ENCODE measurements around the gene PARP16. TPM values are rescaled to one million over a fixed set of nuclear protein-coding genes. Genes with fewer than 3 reads are reported as not detected.

PARP16 gene
- polyA plus RNA-seq, 2 of the 4 experiments (the other 2 are of a cell fraction) = 7.5 to 9.8 TPM

DNA sequence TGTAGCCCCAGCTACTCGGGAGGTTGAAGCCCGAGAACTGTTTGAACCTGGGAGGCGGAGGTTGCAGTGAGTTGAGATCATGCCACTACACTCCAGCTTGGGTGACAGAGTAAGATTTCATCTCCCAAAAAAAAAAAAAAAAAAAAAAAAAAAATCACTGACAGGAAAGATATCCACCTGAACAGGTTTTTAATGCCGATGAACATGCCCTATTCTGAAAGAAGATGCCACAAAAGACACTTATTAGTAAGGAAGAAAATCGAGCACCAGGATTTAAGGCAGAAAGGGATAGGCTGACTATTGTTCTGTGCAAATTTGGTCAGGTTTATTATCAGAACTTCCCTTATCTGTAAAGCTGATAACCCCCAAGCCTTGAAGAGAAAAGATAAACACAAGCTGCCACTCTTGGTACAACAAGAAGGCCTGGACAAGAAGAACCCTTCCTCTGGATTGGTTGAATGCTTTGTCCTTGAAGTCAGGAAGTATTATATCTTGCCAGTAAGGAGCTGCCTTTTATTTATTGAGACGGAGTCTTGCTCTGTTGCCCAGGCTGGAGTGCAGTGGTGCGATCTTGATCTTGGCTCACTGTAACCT, 2.7 kb upstream of the PARP16 start (continued):
- TF ChIP-seq BHLHE40 (IDR thresholded peaks at IDR 0.05; ENCODE audit: low read depth, low read length) (no peak), ATOH8 (CRISPR knock-in tag; IDR thresholded peaks at IDR 0.05; ENCODE audit: low read depth) (no peak), ZSCAN20 (CRISPR knock-in tag; IDR thresholded peaks at IDR 0.05) (no peak), RARB (CRISPR knock-in tag; IDR thresholded peaks at IDR 0.05) (no peak)

GRCh38 chr15:65287520-65287855, 805 bp upstream of the PARP16 start:
- Histone ChIP-seq H3K4me1 (peaks cover 14% of the 10 kb centered on the region), H3K27ac (peak overlapping the region; percentile 85 to 91), H3K9me3 (no peaks in the 10 kb centered on the region), H3K4me3 (peak overlapping the region; percentile 65), H3K4me2 (peak overlapping the region; percentile 89)
- ATAC-seq = no peak
- CTCF ChIA-PET = interaction anchor here (0.5 to 23.8 kb wide), 15 partner anchors 8 to 221 kb away, joined by 3 to 408 read pairs (median 6); partner anchors contain the start of genes CLPX, RNU5A-1 and RNU5B-1
- DNase-seq (ENCODE audit: low read depth in 1 of 2, low spot score in 1 of 2) = no peak
- 96% methylated on average over 3 of the region's 3 CpGs for WGBS (ENCODE audit: missing lambda C conversion rate)
- FAIRE-seq = no peak
- TF ChIP-seq CTCF (IDR thresholded peaks at IDR 0.05) = no peak
- TF ChIP-seq RAD21 (conservative IDR thresholded peaks at IDR 0.05 in 1 of 2, IDR thresholded peaks at IDR 0.05 in 1 of 2) = no peak
- no peak for TF ChIP-seq POLR2AphosphoS2 (conservative IDR thresholded peaks at IDR 0.05; ENCODE audit: low read length)
- no peak for TF ChIP-seq POLR2A (IDR thresholded peaks at IDR 0.05; ENCODE audit: low read length)
- TF ChIP-seq HEYL (CRISPR knock-in tag; IDR thresholded peaks at IDR 0.05) = no peak
- TF ChIP-seq ZSCAN20 (CRISPR knock-in tag; IDR thresholded peaks at IDR 0.05) = no peak
- no peak for TF ChIP-seq RFX5 (IDR thresholded peaks at IDR 0.05)
- TF ChIP-seq FOSL2 (IDR thresholded peaks at IDR 0.05) = no peak
- no peak for TF ChIP-seq FOSL2 (CRISPR knock-in tag; IDR thresholded peaks at IDR 0.05)
- TF ChIP-seq JUNB (IDR thresholded peaks at IDR 0.05) = no peak
- no peak for TF ChIP-seq RCOR1 (IDR thresholded peaks at IDR 0.05; ENCODE audit: low read depth, low read length)
- no peak for TF ChIP-seq HOXB13 (CRISPR knock-in tag; IDR thresholded peaks at IDR 0.05; ENCODE audit: low read depth)
- TF ChIP-seq HDAC2 (IDR thresholded peaks at IDR 0.05) = no peak
- TF ChIP-seq, protein P1, sequence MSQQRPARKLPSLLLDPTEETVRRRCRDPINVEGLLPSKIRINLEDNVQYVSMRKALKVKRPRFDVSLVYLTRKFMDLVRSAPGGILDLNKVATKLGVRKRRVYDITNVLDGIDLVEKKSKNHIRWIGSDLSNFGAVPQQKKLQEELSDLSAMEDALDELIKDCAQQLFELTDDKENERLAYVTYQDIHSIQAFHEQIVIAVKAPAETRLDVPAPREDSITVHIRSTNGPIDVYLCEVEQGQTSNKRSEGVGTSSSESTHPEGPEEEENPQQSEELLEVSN (IDR thresholded peaks at IDR 0.05; ENCODE audit: borderline replicate concordance, low read depth) = no peak
- TF ChIP-seq CBX8 (IDR thresholded peaks at IDR 0.05) = no peak
- TF ChIP-seq MAZ (IDR thresholded peaks at IDR 0.05; ENCODE audit: borderline replicate concordance, low read depth, low read length) = no peak
- TF ChIP-seq JUN (IDR thresholded peaks at IDR 0.05) = no peak
- POLR2A ChIA-PET = interaction anchor here (0.8 to 4.2 kb wide), 6 partner anchors 8 to 103 kb away, joined by 4 to 53 read pairs (median 16); partner anchors contain the start of genes CLPX, RNU5A-1 and RNU5B-1

- ChIA-PET CTCF (interaction anchor here (0.8 to 23.8 kb wide), 24 partner anchors 9 to 253 kb away, joined by 3 to 408 read pairs (median 4); partner anchors contain the start of genes CLPX and RNU5A-1), POLR2A (interaction anchor here (0.5 to 4.2 kb wide), 10 partner anchors 8 to 241 kb away, joined by 3 to 53 read pairs (median 9); partner anchors contain the start of genes CILP, CLPX, RNU5A-1 and RNU5B-1)
- under 1% methylated on average over 35 of the region's 52 CpGs for WGBS (ENCODE audit: missing lambda C conversion rate)
- Histone ChIP-seq H3K9me3 (no peaks in the 10 kb centered on the region), H3K4me1 (peaks cover 14% of the 10 kb centered on the region), H3K4me2 (peak overlapping the region; percentile 89), H3K27ac (peak overlapping the region; percentile 85 to 91), H3K4me3 (peak overlapping the region; percentile 65)
- DNase-seq (ENCODE audit: low read depth in 1 of 2, low spot score in 1 of 2) = peak in 1 of 2 experiments; percentile 58
- peak; percentile 63 to 75 for ATAC-seq
- no peak for FAIRE-seq
- TF ChIP-seq TFCP2L1 (CRISPR knock-in tag; IDR thresholded peaks at IDR 0.05) = peak; percentile 6; the same call in 1 of the 2 replicates
- TF ChIP-seq PHF8 (IDR thresholded peaks at IDR 0.05; ENCODE audit: borderline replicate concordance, low read depth) = peak; percentile 95
- TF ChIP-seq GATA3 (IDR thresholded peaks at IDR 0.05; ENCODE audit: borderline replicate concordance) = no peak
- no peak for TF ChIP-seq FOSB (CRISPR knock-in tag; IDR thresholded peaks at IDR 0.05)
- no peak for TF ChIP-seq JUN (IDR thresholded peaks at IDR 0.05)
- TF ChIP-seq RFX5 (IDR thresholded peaks at IDR 0.05) = 0 out of 2 replicates have a peak, but pooled peaks have one; percentile 29
- no peak for TF ChIP-seq RCOR1 (IDR thresholded peaks at IDR 0.05; ENCODE audit: low read depth, low read length)
- no peak; the same call in 2 of the 3 replicates for TF ChIP-seq SMC3 (IDR thresholded peaks at IDR 0.05)
- no peak for TF ChIP-seq NFE2L2 (conservative IDR thresholded peaks at IDR 0.05; ENCODE audit: low read length)
- peak; percentile 85; the same call in 1 of the 2 replicates for TF ChIP-seq RNF2 (IDR thresholded peaks at IDR 0.05; ENCODE audit: borderline replicate concordance, low read depth)
- no peak for TF ChIP-seq RAD21 (conservative IDR thresholded peaks at IDR 0.05 in 1 of 2, IDR thresholded peaks at IDR 0.05 in 1 of 2)
- TF ChIP-seq, protein P2, sequence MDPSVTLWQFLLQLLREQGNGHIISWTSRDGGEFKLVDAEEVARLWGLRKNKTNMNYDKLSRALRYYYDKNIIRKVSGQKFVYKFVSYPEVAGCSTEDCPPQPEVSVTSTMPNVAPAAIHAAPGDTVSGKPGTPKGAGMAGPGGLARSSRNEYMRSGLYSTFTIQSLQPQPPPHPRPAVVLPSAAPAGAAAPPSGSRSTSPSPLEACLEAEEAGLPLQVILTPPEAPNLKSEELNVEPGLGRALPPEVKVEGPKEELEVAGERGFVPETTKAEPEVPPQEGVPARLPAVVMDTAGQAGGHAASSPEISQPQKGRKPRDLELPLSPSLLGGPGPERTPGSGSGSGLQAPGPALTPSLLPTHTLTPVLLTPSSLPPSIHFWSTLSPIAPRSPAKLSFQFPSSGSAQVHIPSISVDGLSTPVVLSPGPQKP (IDR thresholded peaks at IDR 0.05; ENCODE audit: low read depth, low read length) = no peak
- 0 out of 2 replicates have a peak, but pooled peaks have one; percentile 36 for TF ChIP-seq MAX (IDR thresholded peaks at IDR 0.05)
- 0 out of 2 replicates have a peak, but pooled peaks have one; percentile 43 for TF ChIP-seq MAZ (IDR thresholded peaks at IDR 0.05; ENCODE audit: borderline replicate concordance, low read depth, low read length)
- no peak for TF ChIP-seq CBX8 (IDR thresholded peaks at IDR 0.05)
- TF ChIP-seq NR3C1 (IDR thresholded peaks at IDR 0.05) = no peak
Measured at GRCh38 chr15:65286069-65286703, 497 bp downstream of the PARP16 start.
